Measurements from ENCODE around the gene UACA. TPM values are rescaled to one million over a fixed set of nuclear protein-coding genes. Genes with fewer than 3 reads are reported as not detected.

The UACA gene
- total and polyA plus RNA-seq, 2 donors = 12.8 to 195 TPM

- Histone ChIP-seq H3K27ac (ENCODE audit: low read depth) (no peak overlapping the region), H3K4me3 (ENCODE audit: low read depth, low read length) (no peak overlapping the region), H3K36me3 (ENCODE audit: insufficient read depth) (no peaks in the 10 kb centered on the region), H3K4me1 (ENCODE audit: insufficient read depth) (no peaks in the 10 kb centered on the region)
- 80% methylated on average over 6 of the region's 6 CpGs for WGBS
- no peak for DNase-seq (ENCODE audit: extremely low spot score)
Observed at GRCh38 chr15:70793694-70794093, 30.3 kb upstream of the UACA start.

GRCh38 chr15:70792171-70792573 is 28.8 kb upstream of the UACA start:
- H3K4me1 ChIP-seq (ENCODE audit: insufficient read depth) = no peaks in the 10 kb centered on the region
- H3K4me3 ChIP-seq (ENCODE audit: low read depth, low read length) = no peak overlapping the region
- H3K27ac ChIP-seq (ENCODE audit: low read depth) = no peak overlapping the region
- H3K36me3 ChIP-seq (ENCODE audit: insufficient read depth) = no peaks in the 10 kb centered on the region
- DNase-seq (ENCODE audit: extremely low spot score) = no peak
- WGBS = 60% methylated on average over 2 of the region's 2 CpGs

GRCh38 chr15:70791259-70791658 is 27.9 kb upstream of the UACA start:
- H3K36me3 ChIP-seq (ENCODE audit: insufficient read depth) = no peaks in the 10 kb centered on the region
- H3K27ac ChIP-seq (ENCODE audit: low read depth) = no peak overlapping the region
- DNase-seq (ENCODE audit: extremely low spot score) = no peak
- H3K4me3 ChIP-seq (ENCODE audit: low read depth, low read length) = no peak overlapping the region
- WGBS = 80% methylated on average over 5 of the region's 5 CpGs
- no peaks in the 10 kb centered on the region for H3K4me1 ChIP-seq (ENCODE audit: insufficient read depth)

- no peaks in the 10 kb centered on the region for H3K4me1 ChIP-seq (ENCODE audit: insufficient read depth)
- H3K36me3 ChIP-seq (ENCODE audit: insufficient read depth) = no peaks in the 10 kb centered on the region
- no peak for DNase-seq (ENCODE audit: extremely low spot score)
- 59% methylated on average over 4 of the region's 4 CpGs for WGBS
- H3K4me3 ChIP-seq (ENCODE audit: low read depth, low read length) = no peak overlapping the region
- H3K27ac ChIP-seq (ENCODE audit: low read depth) = no peak overlapping the region
Observed at GRCh38 chr15:70789213-70789612, 25.9 kb upstream of the UACA start.

GRCh38 chr15:70788114-70789049 is 25.0 kb upstream of the UACA start:
- H3K4me1 ChIP-seq (ENCODE audit: insufficient read depth) = no peaks in the 10 kb centered on the region
- H3K36me3 ChIP-seq (ENCODE audit: insufficient read depth) = no peaks in the 10 kb centered on the region
- no peak overlapping the region for H3K4me3 ChIP-seq (ENCODE audit: low read depth, low read length)
- WGBS = 78% methylated on average over 6 of the region's 6 CpGs
- H3K27ac ChIP-seq (ENCODE audit: low read depth) = no peak overlapping the region
- no peak for DNase-seq (ENCODE audit: extremely low spot score)

- Histone ChIP-seq H3K36me3 (ENCODE audit: insufficient read depth) (no peaks in the 10 kb centered on the region), H3K4me1 (ENCODE audit: insufficient read depth) (no peaks in the 10 kb centered on the region), H3K27ac (ENCODE audit: low read depth) (no peak overlapping the region), H3K4me3 (ENCODE audit: low read depth, low read length) (no peak overlapping the region)
- WGBS = 92% methylated on average over 4 of the region's 4 CpGs
- DNase-seq (ENCODE audit: extremely low spot score) = no peak
Observed at GRCh38 chr15:70786996-70787395, 23.6 kb upstream of the UACA start.

GRCh38 chr15:70783610-70784022 is 20.3 kb upstream of the UACA start:
- no peak for DNase-seq (ENCODE audit: extremely low spot score)
- Histone ChIP-seq H3K4me3 (ENCODE audit: low read depth, low read length) (no peak overlapping the region), H3K36me3 (ENCODE audit: insufficient read depth) (no peaks in the 10 kb centered on the region), H3K4me1 (ENCODE audit: insufficient read depth) (no peaks in the 10 kb centered on the region), H3K27ac (ENCODE audit: low read depth) (no peak overlapping the region)
- 54% methylated on average over 6 of the region's 6 CpGs for WGBS

GRCh38 chr15:70783041-70783440 is 19.7 kb upstream of the UACA start:
- DNase-seq (ENCODE audit: extremely low spot score) = no peak
- H3K4me3 ChIP-seq (ENCODE audit: low read depth, low read length) = no peak overlapping the region
- no peak overlapping the region for H3K27ac ChIP-seq (ENCODE audit: low read depth)
- 85% methylated on average over 3 of the region's 3 CpGs for WGBS
- no peaks in the 10 kb centered on the region for H3K4me1 ChIP-seq (ENCODE audit: insufficient read depth)
- no peaks in the 10 kb centered on the region for H3K36me3 ChIP-seq (ENCODE audit: insufficient read depth)

- H3K36me3 ChIP-seq (ENCODE audit: insufficient read depth) = no peaks in the 10 kb centered on the region
- H3K4me3 ChIP-seq (ENCODE audit: low read depth, low read length) = no peak overlapping the region
- 89% methylated on average over 5 of the region's 5 CpGs for WGBS
- no peak overlapping the region for H3K27ac ChIP-seq (ENCODE audit: low read depth)
- H3K4me1 ChIP-seq (ENCODE audit: insufficient read depth) = no peaks in the 10 kb centered on the region
- DNase-seq (ENCODE audit: extremely low spot score) = no peak
Observed at GRCh38 chr15:70781236-70781635, 17.9 kb upstream of the UACA start.

- Histone ChIP-seq H3K4me1 (ENCODE audit: insufficient read depth) (no peaks in the 10 kb centered on the region), H3K4me3 (ENCODE audit: low read depth, low read length) (no peak overlapping the region), H3K27ac (ENCODE audit: low read depth) (no peak overlapping the region), H3K36me3 (ENCODE audit: insufficient read depth) (no peaks in the 10 kb centered on the region)
- no peak for DNase-seq (ENCODE audit: extremely low spot score)
- WGBS = 56% methylated on average over 3 of the region's 3 CpGs
Observed at GRCh38 chr15:70778258-70779076, 15.1 kb upstream of the UACA start.

- Histone ChIP-seq H3K36me3 (ENCODE audit: insufficient read depth) (no peaks in the 10 kb centered on the region), H3K27ac (ENCODE audit: low read depth) (no peak overlapping the region), H3K4me3 (ENCODE audit: low read depth, low read length) (no peak overlapping the region), H3K4me1 (ENCODE audit: insufficient read depth) (no peaks in the 10 kb centered on the region)
- WGBS = 81% methylated on average over 7 of the region's 7 CpGs
- DNase-seq (ENCODE audit: extremely low spot score) = no peak
Observed at GRCh38 chr15:70777170-70777926, 14.0 kb upstream of the UACA start.

- Histone ChIP-seq H3K4me3 (ENCODE audit: low read depth, low read length) (no peak overlapping the region), H3K27ac (ENCODE audit: low read depth) (no peak overlapping the region), H3K36me3 (ENCODE audit: insufficient read depth) (no peaks in the 10 kb centered on the region), H3K4me1 (ENCODE audit: insufficient read depth) (no peaks in the 10 kb centered on the region)
- no peak for DNase-seq (ENCODE audit: extremely low spot score)
- 82% methylated on average over 2 of the region's 2 CpGs for WGBS
Observed at GRCh38 chr15:70775160-70775559, 11.8 kb upstream of the UACA start.

GRCh38 chr15:70772402-70772801 is 9.0 kb upstream of the UACA start:
- H3K4me1 ChIP-seq (ENCODE audit: insufficient read depth) = no peaks in the 10 kb centered on the region
- no peak for DNase-seq (ENCODE audit: extremely low spot score)
- no peaks in the 10 kb centered on the region for H3K36me3 ChIP-seq (ENCODE audit: insufficient read depth)
- H3K27ac ChIP-seq (ENCODE audit: low read depth) = no peak overlapping the region
- 98% methylated on average over 3 of the region's 3 CpGs for WGBS
- no peak overlapping the region for H3K4me3 ChIP-seq (ENCODE audit: low read depth, low read length)
